Thymus (tissue), 11 donors: ENCODE measurements around the gene GAGE12J. TPM values are rescaled to one million over a fixed set of nuclear protein-coding genes. Genes with fewer than 3 reads are reported as not detected.
"Not testable (repeated sequence)": the region's sequence is repeated elsewhere in the genome, so short reads cannot be mapped to it uniquely, and the experiment has no call there.

Experiments
- DNase-seq, 9 donors: peaks; one replicate each; pipeline ENCODE4 v3.0.0-alpha.2; 2013; ENCODE audit warnings: low spot score in 9 of 9, low read depth in 6 of 9, missing footprints in 1 of 9
- H3K27ac ChIP-seq, 2 donors: one replicate each; pipeline ENCODE4 v1.5.1; 2013; ENCODE audit warnings: control low read depth in 1 of 2, low read depth in 1 of 2, low read length in 1 of 2, mild to moderate bottlenecking in 1 of 2, moderate library complexity in 1 of 2
- H3K27me3 ChIP-seq, 2 donors: one replicate each; pipeline ENCODE4 v1.5.1; 2013; ENCODE audit warnings: low read length in 1 of 2; ENCODE audit not compliant: control insufficient read depth in 2 of 2, insufficient read depth in 1 of 2
- H3K36me3 ChIP-seq, 2 donors: one replicate each; pipeline ENCODE4 v1.5.1; 2013; ENCODE audit warnings: low read length in 1 of 2, mild to moderate bottlenecking in 1 of 2, moderate library complexity in 1 of 2; ENCODE audit not compliant: control insufficient read depth in 2 of 2, insufficient read depth in 2 of 2
- H3K4me1 ChIP-seq, 2 donors: one replicate each; pipeline ENCODE4 v1.5.1; 2013; ENCODE audit warnings: low read length in 2 of 2; ENCODE audit not compliant: control insufficient read depth in 2 of 2, insufficient read depth in 2 of 2
- H3K4me3 ChIP-seq, 2 donors: one replicate each; pipeline ENCODE4 v1.5.1; 2013; ENCODE audit warnings: low read length in 2 of 2, control low read depth in 1 of 2, mild to moderate bottlenecking in 1 of 2
- H3K9me3 ChIP-seq, 2 donors: one replicate each; pipeline ENCODE4 v1.5.1; 2013; ENCODE audit warnings: low read length in 1 of 2, mild to moderate bottlenecking in 1 of 2; ENCODE audit not compliant: control insufficient read depth in 2 of 2, insufficient read depth in 1 of 2
- WGBS: extraction: QIAGEN DNeasy Blood & Tissue Kit; methylation state at CpG from one replicate; pipeline ENCODE4 v1.1.7; 2013; 5-methylcytosine and 5-hydroxymethylcytosine counted together
- polyA plus RNA-seq: library from polyadenylated mRNA; stranded (reverse); fragments of 200-250 nt; gene quantifications from one replicate; pipeline ENCODE4 v1.2.3, GENCODE V29; 2013
- total RNA-seq: library from RNA; stranded (reverse); fragments of 120-200 nt; gene quantifications from one replicate; pipeline ENCODE4 v1.2.4, GENCODE V29; 2013
- donor health status: healthy.

The GAGE12J gene
- total and polyA plus RNA-seq, 2 donors, result not detected

- DNase-seq, H3K27ac ChIP-seq, H3K27me3 ChIP-seq, H3K9me3 ChIP-seq, H3K4me1 ChIP-seq, H3K4me3 ChIP-seq, H3K36me3 ChIP-seq: not testable (repeated sequence)
- no CpG with 5 or more reads among the region's 16 CpGs for WGBS
Observed at GRCh38 chrX:49331282-49331681, 9.4 kb downstream of the GAGE12J start, which contains the start of gene GAGE13. GAGE13 (plus strand) TSS chrX:49331582; CDS start chrX:49332738, 1,156 bp downstream.

GRCh38 chrX:49331841-49332240, 10.0 kb downstream of the GAGE12J start:
- H3K4me1 ChIP-seq, H3K27ac ChIP-seq, H3K36me3 ChIP-seq, H3K9me3 ChIP-seq, DNase-seq, H3K4me3 ChIP-seq, H3K27me3 ChIP-seq: not testable (repeated sequence)
- WGBS, result no CpG with 5 or more reads among the region's 26 CpGs

GRCh38 chrX:49341449-49341848, 19.6 kb downstream of the GAGE12J start:
- H3K9me3 ChIP-seq, H3K36me3 ChIP-seq, DNase-seq, H3K4me1 ChIP-seq, H3K27ac ChIP-seq, H3K4me3 ChIP-seq, H3K27me3 ChIP-seq: not testable (repeated sequence)
- 100% methylated on average over 8 of the region's 24 CpGs for WGBS

GRCh38 chrX:49344496-49345175, 22.8 kb downstream of the GAGE12J start:
- not testable (repeated sequence) for H3K4me3 ChIP-seq, DNase-seq, H3K27me3 ChIP-seq, H3K4me1 ChIP-seq, H3K9me3 ChIP-seq, H3K36me3 ChIP-seq, H3K27ac ChIP-seq
- 86% methylated on average over 11 of the region's 15 CpGs for WGBS

GRCh38 chrX:49345402-49345801, 23.6 kb downstream of the GAGE12J start:
- H3K9me3 ChIP-seq, H3K36me3 ChIP-seq, H3K27ac ChIP-seq, H3K27me3 ChIP-seq, H3K4me3 ChIP-seq, H3K4me1 ChIP-seq, DNase-seq: not testable (repeated sequence)
- WGBS, result 94% methylated on average over 6 of the region's 10 CpGs

GRCh38 chrX:49346150-49346549, 24.3 kb downstream of the GAGE12J start:
- H3K4me1 ChIP-seq, H3K9me3 ChIP-seq, H3K27me3 ChIP-seq, H3K27ac ChIP-seq, H3K4me3 ChIP-seq, H3K36me3 ChIP-seq: not testable (repeated sequence)
- peak in 1 of 9 donors; percentile 23 for DNase-seq
- WGBS, result 92% methylated on average over 7 of the region's 11 CpGs

Other genes with a start within 250 kb of the GAGE12J start
- gene PRAF2, start 248.0 kb upstream of the GAGE12J start, total RNA-seq, result 4.1 TPM
- 24.6 TPM for gene PRAF2, start 248.0 kb upstream of the GAGE12J start, polyA plus RNA-seq
- gene WDR45, start 242.2 kb upstream of the GAGE12J start, total RNA-seq, result 27.3 TPM
- 103 TPM for gene WDR45, start 242.2 kb upstream of the GAGE12J start, polyA plus RNA-seq
- gene GPKOW, start 198.3 kb upstream of the GAGE12J start, total RNA-seq, result 24.7 TPM
- 15.1 TPM for gene GPKOW, start 198.3 kb upstream of the GAGE12J start, polyA plus RNA-seq
- 1.3 TPM for gene MAGIX, start 159.3 kb upstream of the GAGE12J start, total RNA-seq
- 3.0 TPM for gene MAGIX, start 159.3 kb upstream of the GAGE12J start, polyA plus RNA-seq
- 36.6 TPM for gene PLP2, start 150.1 kb upstream of the GAGE12J start, total RNA-seq
- gene PLP2, start 150.1 kb upstream of the GAGE12J start, polyA plus RNA-seq, result 130 TPM
- 2.2 TPM for gene PRICKLE3, start 135.7 kb upstream of the GAGE12J start, total RNA-seq
- gene PRICKLE3, start 135.7 kb upstream of the GAGE12J start, polyA plus RNA-seq, result 5.4 TPM
- gene SYP, start 121.8 kb upstream of the GAGE12J start, total RNA-seq, result 14.4 TPM
- 3.6 TPM for gene SYP, start 121.8 kb upstream of the GAGE12J start, polyA plus RNA-seq
- gene CACNA1F, start 88.7 kb upstream of the GAGE12J start, total RNA-seq, result 0.61 TPM
- gene CACNA1F, start 88.7 kb upstream of the GAGE12J start, polyA plus RNA-seq, result 1.8 TPM
- 15.2 TPM for gene CCDC22, start 86.6 kb upstream of the GAGE12J start, total RNA-seq
- gene CCDC22, start 86.6 kb upstream of the GAGE12J start, polyA plus RNA-seq, result 20.9 TPM
- gene FOXP3, start 57.3 kb upstream of the GAGE12J start, total RNA-seq, result 1.9 TPM
- gene FOXP3, start 57.3 kb upstream of the GAGE12J start, polyA plus RNA-seq, result 5.5 TPM
- 3.2 TPM for gene PPP1R3F, start 52.2 kb upstream of the GAGE12J start, total RNA-seq
- gene PPP1R3F, start 52.2 kb upstream of the GAGE12J start, polyA plus RNA-seq, result 4.6 TPM
- not detected for gene GAGE10, start 18.4 kb upstream of the GAGE12J start, total RNA-seq
- gene GAGE10, start 18.4 kb upstream of the GAGE12J start, polyA plus RNA-seq, result not detected
- not detected for gene GAGE13, start 9.5 kb downstream of the GAGE12J start, total RNA-seq
- gene GAGE13, start 9.5 kb downstream of the GAGE12J start, polyA plus RNA-seq, result not detected
- gene GAGE12C, start 210.1 kb downstream of the GAGE12J start, total RNA-seq, result not detected
- not detected for gene GAGE12C, start 210.1 kb downstream of the GAGE12J start, polyA plus RNA-seq
- not detected for gene GAGE12D, start 219.7 kb downstream of the GAGE12J start, total RNA-seq
- gene GAGE12D, start 219.7 kb downstream of the GAGE12J start, polyA plus RNA-seq, result not detected
- not detected for gene GAGE12E, start 229.3 kb downstream of the GAGE12J start, total RNA-seq
- not detected for gene GAGE12E, start 229.3 kb downstream of the GAGE12J start, polyA plus RNA-seq
- not detected for gene GAGE12F, start 238.8 kb downstream of the GAGE12J start, total RNA-seq
- gene GAGE12F, start 238.8 kb downstream of the GAGE12J start, polyA plus RNA-seq, result not detected
- not detected for gene GAGE12G, start 248.4 kb downstream of the GAGE12J start, total RNA-seq
- gene GAGE12G, start 248.4 kb downstream of the GAGE12J start, polyA plus RNA-seq, result not detected